ENCODE data around the gene KCNT1. TPM values are rescaled to one million over a fixed set of nuclear protein-coding genes. Genes with fewer than 3 reads are reported as not detected.
A peak's percentile ranks its signal among the peaks of the same experiment; 100 is the strongest.

KCNT1 gene
- total and polyA plus RNA-seq, 4 experiments from 2014 or later = 0.06 to 0.20 TPM; not detected in 2

DNA sequence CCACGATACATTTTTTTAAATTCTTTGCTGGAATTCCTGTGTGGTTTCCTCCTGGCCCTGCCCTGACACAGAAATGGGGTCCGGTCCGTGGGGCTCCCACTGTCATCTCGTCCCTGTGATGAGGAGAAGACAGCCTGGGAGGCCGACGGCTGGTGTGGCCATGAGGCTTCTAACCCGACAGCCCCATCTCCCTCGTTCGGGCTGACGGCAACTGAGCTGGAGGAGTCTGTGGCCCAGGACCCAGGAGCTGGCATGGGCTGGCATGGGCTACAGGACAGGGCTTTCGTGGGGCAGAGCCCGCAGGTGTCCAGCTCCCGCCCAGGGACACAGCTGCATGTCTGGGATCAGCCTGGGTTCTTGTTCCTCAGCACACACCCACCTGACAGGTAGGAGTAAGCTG lies 25.1 kb upstream of the KCNT1 start:
- no peaks in the 10 kb centered on the region for H3K36me3 Mint-ChIP-seq
- no peak for DNase-seq
- H3K4me3 Mint-ChIP-seq = no peak overlapping the region
- H3K27ac ChIP-seq (ENCODE audit: low read depth, low read length) = no peak overlapping the region
- H3K9me3 ChIP-seq (ENCODE audit: control insufficient read depth in 1 of 2, low read length in 2 of 2) = no peaks in the 10 kb centered on the region
- no peaks in the 10 kb centered on the region for H3K27me3 Mint-ChIP-seq
- POLR2A ChIA-PET (ENCODE audit: partially characterized antibody) = no interaction called here
- H3K4me1 Mint-ChIP-seq = no peaks in the 10 kb centered on the region
- no peaks in the 10 kb centered on the region for H3K4me1 ChIP-seq (ENCODE audit: insufficient read depth, low read length)
- H3K36me3 ChIP-seq (ENCODE audit: insufficient read depth, low read length) = no peaks in the 10 kb centered on the region
- no peak overlapping the region for H3K27ac Mint-ChIP-seq
- H3K4me3 ChIP-seq (ENCODE audit: low read length in 2 of 2) = no peak overlapping the region
- intact Hi-C loops (cut with micrococcal nuclease) = no loop called here
- H3K27me3 ChIP-seq (ENCODE audit: insufficient read depth, low read length) = no peaks in the 10 kb centered on the region
- CTCF ChIA-PET (ENCODE audit: partially characterized antibody) = no interaction called here
- peaks cover 0 to 2% (median 0%) of the 10 kb centered on the region in 8 donors for H3K9me3 Mint-ChIP-seq

GRCh38 chr9:135677641-135678168 lies 24.3 kb upstream of the KCNT1 start:
- Mint-ChIP-seq H3K4me1 (no peaks in the 10 kb centered on the region), H3K36me3 (no peaks in the 10 kb centered on the region), H3K4me3 (no peak overlapping the region), H3K27ac (no peak overlapping the region), H3K9me3 (peaks cover 0 to 2% (median 0%) of the 10 kb centered on the region in 8 donors), H3K27me3 (no peaks in the 10 kb centered on the region)
- H3K27me3 ChIP-seq (ENCODE audit: insufficient read depth, low read length) = no peaks in the 10 kb centered on the region
- H3K27ac ChIP-seq (ENCODE audit: low read depth, low read length) = no peak overlapping the region
- ChIA-PET CTCF (ENCODE audit: partially characterized antibody) (no interaction called here), POLR2A (ENCODE audit: partially characterized antibody) (no interaction called here)
- H3K4me3 ChIP-seq (ENCODE audit: low read length in 2 of 2) = no peak overlapping the region
- intact Hi-C loops (cut with micrococcal nuclease) = no loop called here
- no peaks in the 10 kb centered on the region for H3K36me3 ChIP-seq (ENCODE audit: insufficient read depth, low read length)
- no peak for DNase-seq
- H3K4me1 ChIP-seq (ENCODE audit: insufficient read depth, low read length) = no peaks in the 10 kb centered on the region
- no peaks in the 10 kb centered on the region for H3K9me3 ChIP-seq (ENCODE audit: control insufficient read depth in 1 of 2, low read length in 2 of 2)

DNA sequence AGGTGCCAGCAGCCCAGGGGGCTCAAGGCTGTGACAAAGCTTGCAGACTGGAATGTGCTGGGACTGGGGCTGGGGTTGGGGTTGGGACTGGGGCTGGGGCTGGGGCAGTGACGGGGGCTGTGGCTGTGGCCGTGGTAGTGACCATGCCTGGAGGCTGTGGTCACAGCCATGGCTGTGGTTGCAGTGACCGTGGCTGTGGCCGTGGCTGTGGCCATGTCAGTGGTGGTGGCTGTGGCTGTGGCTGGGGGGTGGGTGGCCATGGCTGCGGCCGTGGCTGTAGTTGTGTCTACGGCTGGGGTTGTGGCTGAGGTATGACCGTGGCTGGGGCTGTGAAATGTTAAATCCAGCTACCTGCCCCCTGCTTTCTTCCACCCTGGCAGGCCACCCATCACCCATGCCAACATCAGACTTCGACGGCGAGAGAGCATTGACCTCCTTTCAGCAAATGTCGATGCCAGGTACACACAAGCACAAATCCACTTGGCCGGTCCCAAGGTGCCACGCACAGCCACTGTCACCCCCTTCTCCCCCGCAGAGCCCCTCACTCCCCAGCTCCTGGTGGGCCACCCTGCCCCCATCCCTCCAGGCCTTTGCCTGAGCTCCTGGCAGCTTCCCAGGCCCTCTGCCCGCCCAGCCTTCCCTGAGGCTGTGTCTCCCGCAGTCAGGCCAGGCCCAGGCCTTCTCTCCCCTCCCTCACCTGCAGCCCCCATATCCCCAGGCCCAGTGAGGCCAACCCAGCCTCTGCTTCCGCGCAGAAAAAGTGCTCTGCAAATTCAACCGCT lies 23.6 kb upstream of the KCNT1 start:
- intact Hi-C loops (cut with micrococcal nuclease) = no loop called here
- Histone ChIP-seq H3K36me3 (ENCODE audit: insufficient read depth, low read length) (no peaks in the 10 kb centered on the region), H3K27ac (ENCODE audit: low read depth, low read length) (no peak overlapping the region), H3K27me3 (ENCODE audit: insufficient read depth, low read length) (no peaks in the 10 kb centered on the region), H3K4me1 (ENCODE audit: insufficient read depth, low read length) (no peaks in the 10 kb centered on the region), H3K4me3 (ENCODE audit: low read length in 2 of 2) (no peak overlapping the region), H3K9me3 (ENCODE audit: control insufficient read depth in 1 of 2, low read length in 2 of 2) (no peaks in the 10 kb centered on the region)
- no peak overlapping the region for H3K4me3 Mint-ChIP-seq
- no peaks in the 10 kb centered on the region for H3K4me1 Mint-ChIP-seq
- no peak for DNase-seq
- no peak overlapping the region for H3K27ac Mint-ChIP-seq
- peaks cover 0 to 2% (median 0%) of the 10 kb centered on the region in 8 donors for H3K9me3 Mint-ChIP-seq
- ChIA-PET CTCF (ENCODE audit: partially characterized antibody) (no interaction called here), POLR2A (ENCODE audit: partially characterized antibody) (no interaction called here)
- no peaks in the 10 kb centered on the region for H3K36me3 Mint-ChIP-seq
- no peaks in the 10 kb centered on the region for H3K27me3 Mint-ChIP-seq

GRCh38 chr9:135680056-135680455 lies 21.9 kb upstream of the KCNT1 start:
- peak overlapping the region in 1 of 7 donors; percentile 11 for H3K27ac Mint-ChIP-seq
- intact Hi-C loops (cut with micrococcal nuclease) = no loop called here

DNA sequence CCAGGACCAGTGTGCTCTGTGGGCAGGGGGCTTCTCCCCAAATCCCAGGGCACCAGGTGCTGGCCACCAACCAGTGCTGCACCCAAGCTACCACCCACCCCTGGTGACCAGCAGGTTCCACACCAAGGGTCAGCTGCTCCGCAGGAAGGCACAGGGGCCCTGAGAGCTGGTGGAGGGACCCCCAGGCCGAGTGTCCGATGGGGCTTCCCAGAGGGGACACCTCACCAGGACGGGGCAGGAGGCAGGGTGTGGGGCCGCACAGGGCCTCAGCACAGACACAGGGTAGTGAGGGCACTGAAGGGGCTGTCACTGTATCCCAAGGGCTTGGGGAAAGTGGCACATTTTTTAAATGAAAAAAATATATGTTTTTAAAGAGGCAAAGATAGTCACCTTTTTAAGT lies 20.8 kb upstream of the KCNT1 start:
- Histone ChIP-seq H3K4me1 (ENCODE audit: insufficient read depth, low read length) (no peaks in the 10 kb centered on the region), H3K27me3 (ENCODE audit: insufficient read depth, low read length) (no peaks in the 10 kb centered on the region), H3K36me3 (ENCODE audit: insufficient read depth, low read length) (no peaks in the 10 kb centered on the region), H3K9me3 (ENCODE audit: control insufficient read depth in 1 of 2, low read length in 2 of 2) (no peaks in the 10 kb centered on the region), H3K27ac (ENCODE audit: low read depth, low read length) (no peak overlapping the region), H3K4me3 (ENCODE audit: low read length in 2 of 2) (no peak overlapping the region)
- CTCF ChIA-PET (ENCODE audit: partially characterized antibody) = no interaction called here
- no peaks in the 10 kb centered on the region for H3K36me3 Mint-ChIP-seq
- no peaks in the 10 kb centered on the region for H3K4me1 Mint-ChIP-seq
- no peak overlapping the region for H3K4me3 Mint-ChIP-seq
- DNase-seq = no peak
- intact Hi-C loops (cut with micrococcal nuclease) = no loop called here
- H3K27me3 Mint-ChIP-seq = no peaks in the 10 kb centered on the region
- no peak overlapping the region for H3K27ac Mint-ChIP-seq
- POLR2A ChIA-PET (ENCODE audit: partially characterized antibody) = no interaction called here
- H3K9me3 Mint-ChIP-seq = no peaks in the 10 kb centered on the region

More at GRCh38 chr9:135680056-135680455, 21.9 kb upstream of the KCNT1 start:
- DNase-seq = no peak
- Histone ChIP-seq H3K4me1 (ENCODE audit: insufficient read depth, low read length) (no peaks in the 10 kb centered on the region), H3K27ac (ENCODE audit: low read depth, low read length) (no peak overlapping the region), H3K27me3 (ENCODE audit: insufficient read depth, low read length) (no peaks in the 10 kb centered on the region), H3K9me3 (ENCODE audit: control insufficient read depth in 1 of 2, low read length in 2 of 2) (no peaks in the 10 kb centered on the region), H3K4me3 (ENCODE audit: low read length in 2 of 2) (no peak overlapping the region), H3K36me3 (ENCODE audit: insufficient read depth, low read length) (no peaks in the 10 kb centered on the region)
- ChIA-PET POLR2A (ENCODE audit: partially characterized antibody) (no interaction called here), CTCF (ENCODE audit: partially characterized antibody) (no interaction called here)
- H3K27me3 Mint-ChIP-seq = no peaks in the 10 kb centered on the region
- no peaks in the 10 kb centered on the region for H3K36me3 Mint-ChIP-seq
- no peak overlapping the region for H3K4me3 Mint-ChIP-seq
- no peaks in the 10 kb centered on the region for H3K4me1 Mint-ChIP-seq
- no peaks in the 10 kb centered on the region for H3K9me3 Mint-ChIP-seq

GRCh38 chr9:135683401-135684034 lies 18.5 kb upstream of the KCNT1 start:
- H3K36me3 Mint-ChIP-seq = no peaks in the 10 kb centered on the region
- Histone ChIP-seq H3K27me3 (ENCODE audit: insufficient read depth, low read length) (no peaks in the 10 kb centered on the region), H3K4me1 (ENCODE audit: insufficient read depth, low read length) (no peaks in the 10 kb centered on the region), H3K9me3 (ENCODE audit: control insufficient read depth in 1 of 2, low read length in 2 of 2) (no peaks in the 10 kb centered on the region), H3K4me3 (ENCODE audit: low read length in 2 of 2) (no peak overlapping the region), H3K27ac (ENCODE audit: low read depth, low read length) (no peak overlapping the region), H3K36me3 (ENCODE audit: insufficient read depth, low read length) (no peaks in the 10 kb centered on the region)
- H3K9me3 Mint-ChIP-seq = no peaks in the 10 kb centered on the region
- ChIA-PET CTCF (ENCODE audit: partially characterized antibody) (no interaction called here), POLR2A (ENCODE audit: partially characterized antibody) (no interaction called here)
- intact Hi-C loops (cut with micrococcal nuclease) = no loop called here
- H3K4me1 Mint-ChIP-seq = no peaks in the 10 kb centered on the region
- no peak overlapping the region for H3K27ac Mint-ChIP-seq
- DNase-seq = no peak
- H3K4me3 Mint-ChIP-seq = no peak overlapping the region
- peaks cover 2 to 4% of the 10 kb centered on the region in 2 donors for H3K27me3 Mint-ChIP-seq

DNA sequence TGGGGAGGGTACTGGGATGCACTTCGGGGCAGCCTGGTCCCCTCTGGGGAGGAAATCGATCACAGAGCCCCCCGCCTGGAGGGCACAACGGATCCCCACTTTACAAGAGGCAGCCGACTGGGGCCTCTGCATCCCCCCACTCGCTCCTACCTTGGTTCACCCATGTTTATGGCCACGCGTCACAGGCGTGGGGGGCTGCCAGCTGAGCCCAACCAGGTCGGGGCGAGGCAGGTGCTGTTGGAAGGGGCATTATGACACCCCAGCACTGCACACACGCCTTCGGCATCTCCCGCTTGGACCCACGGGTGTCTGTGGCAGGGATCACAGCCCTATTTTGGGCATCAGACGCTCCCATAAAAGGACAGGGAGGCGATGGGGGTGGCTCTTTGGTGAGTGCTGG lies 17.3 kb upstream of the KCNT1 start:
- H3K4me3 ChIP-seq (ENCODE audit: low read length in 2 of 2) = no peak overlapping the region
- Mint-ChIP-seq H3K27me3 (peaks cover 2 to 4% of the 10 kb centered on the region in 2 donors), H3K36me3 (no peaks in the 10 kb centered on the region), H3K9me3 (no peaks in the 10 kb centered on the region), H3K27ac (no peak overlapping the region), H3K4me3 (no peak overlapping the region), H3K4me1 (no peaks in the 10 kb centered on the region)
- no peak for DNase-seq
- intact Hi-C loops (cut with micrococcal nuclease) = no loop called here
- ChIA-PET CTCF (ENCODE audit: partially characterized antibody) (no interaction called here), POLR2A (ENCODE audit: partially characterized antibody) (no interaction called here)
- H3K9me3 ChIP-seq (ENCODE audit: control insufficient read depth in 1 of 2, low read length in 2 of 2) = no peaks in the 10 kb centered on the region
- no peak overlapping the region for H3K27ac ChIP-seq (ENCODE audit: low read depth, low read length)
- H3K36me3 ChIP-seq (ENCODE audit: insufficient read depth, low read length) = no peaks in the 10 kb centered on the region
- no peaks in the 10 kb centered on the region for H3K27me3 ChIP-seq (ENCODE audit: insufficient read depth, low read length)
- no peaks in the 10 kb centered on the region for H3K4me1 ChIP-seq (ENCODE audit: insufficient read depth, low read length)
